D341Med (cell line): ENCODE results near the gene FAM171A1.
"Not testable (repeated sequence)": the region's sequence is repeated elsewhere in the genome, so short reads cannot be mapped to it uniquely, and the experiment has no call there.

Experiments
- DNase-seq: peaks from one replicate; pipeline ENCODE4 v3.0.0; 2012; ENCODE audit warnings: low spot score

FAM171A1 gene

DNA sequence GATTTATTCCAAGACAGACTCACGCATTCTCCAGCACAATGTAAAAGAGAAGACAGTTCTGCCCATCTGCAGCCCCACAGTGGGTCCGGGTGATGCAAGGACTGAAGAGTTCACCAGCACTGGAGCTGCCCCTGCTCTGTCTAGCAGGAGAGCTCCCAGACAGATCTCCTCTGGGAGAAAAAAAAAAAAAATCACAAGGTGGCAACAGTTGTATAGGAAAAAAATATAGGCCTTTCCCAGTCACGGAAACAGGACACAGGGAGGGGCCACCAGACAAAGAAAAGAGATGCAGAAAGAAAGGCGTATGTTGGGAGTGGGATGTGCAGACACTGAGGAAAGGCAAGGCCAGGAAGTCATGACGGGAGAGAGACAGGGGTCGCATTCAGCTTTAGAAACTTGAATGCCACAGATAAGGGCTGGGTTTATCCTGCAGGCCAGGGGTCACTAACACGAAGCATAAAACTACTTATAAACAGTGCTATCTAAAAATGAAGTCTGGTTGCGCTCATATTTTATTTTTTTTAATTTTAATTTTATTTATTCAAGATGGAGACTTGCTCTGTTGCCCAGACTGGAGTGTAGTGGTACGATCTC is 54.1 kb downstream of the FAM171A1 start:
- DNase-seq: no peak

DNA sequence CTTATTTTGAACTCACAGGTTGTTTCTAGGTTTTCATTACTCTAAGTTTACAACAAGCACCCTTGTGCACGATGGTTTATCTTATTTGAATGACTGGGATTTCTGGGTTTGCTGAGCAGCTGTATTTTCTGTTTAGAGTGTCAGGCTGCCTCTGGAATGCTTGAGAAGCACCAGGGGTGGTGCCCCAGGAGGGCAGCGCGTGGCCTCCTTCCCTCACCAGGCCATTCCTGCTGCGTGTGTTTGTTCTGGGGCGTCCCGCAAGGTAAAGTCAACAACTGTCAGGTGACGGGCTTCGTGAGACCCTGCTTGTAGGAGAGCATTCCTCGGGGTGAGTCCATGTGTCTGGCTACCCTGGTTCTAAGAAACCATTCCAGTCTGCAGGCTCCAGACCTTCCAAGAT is 54.9 kb downstream of the FAM171A1 start:
- no peak for DNase-seq

DNA sequence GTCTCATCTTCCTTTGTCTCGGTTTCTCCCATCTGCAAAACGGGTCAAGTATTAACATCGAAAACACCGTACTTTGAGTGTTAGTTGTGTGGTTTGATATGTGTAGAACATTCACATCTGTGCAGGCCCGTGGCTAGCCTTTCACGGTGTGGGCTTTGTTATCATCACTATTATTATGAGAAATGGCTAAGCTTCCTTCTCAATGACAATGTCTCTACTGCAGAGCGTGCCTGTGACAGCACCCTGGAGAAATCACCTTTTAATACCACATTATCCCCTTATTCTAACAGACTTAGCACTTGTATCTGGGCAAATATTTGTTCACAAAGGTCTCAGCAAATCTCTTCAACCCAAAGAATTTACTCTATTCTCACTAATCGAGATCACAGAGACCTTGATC is 55.8 kb downstream of the FAM171A1 start:
- no peak for DNase-seq

DNA sequence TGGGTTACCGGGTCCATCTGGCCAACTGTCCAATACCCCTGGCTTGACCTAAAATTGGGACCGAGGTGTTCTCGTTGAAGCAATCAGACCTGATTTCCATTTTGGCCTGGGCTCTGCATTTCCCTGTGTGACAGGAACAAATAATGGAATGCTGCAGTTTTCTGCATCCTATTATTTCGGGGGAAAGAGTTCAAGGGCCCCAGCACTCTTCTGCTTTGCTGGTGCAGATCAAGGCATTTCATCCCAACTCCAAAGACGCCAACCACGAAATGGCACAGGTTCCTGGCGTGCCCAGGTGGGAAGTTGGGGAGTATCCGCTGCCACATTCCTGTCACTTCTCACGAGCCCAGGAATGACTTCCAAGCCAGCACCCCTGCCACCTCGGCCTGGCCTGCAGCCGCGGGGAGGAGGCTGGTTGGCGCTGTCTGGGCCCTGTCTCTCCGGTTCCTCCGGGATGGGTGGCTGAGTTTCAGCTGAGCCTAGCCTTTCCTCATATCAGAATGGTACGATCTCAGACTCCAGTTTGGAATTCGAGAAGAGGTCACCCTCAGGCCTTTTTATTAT is 56.5 kb downstream of the FAM171A1 start:
- DNase-seq: no peak

DNA sequence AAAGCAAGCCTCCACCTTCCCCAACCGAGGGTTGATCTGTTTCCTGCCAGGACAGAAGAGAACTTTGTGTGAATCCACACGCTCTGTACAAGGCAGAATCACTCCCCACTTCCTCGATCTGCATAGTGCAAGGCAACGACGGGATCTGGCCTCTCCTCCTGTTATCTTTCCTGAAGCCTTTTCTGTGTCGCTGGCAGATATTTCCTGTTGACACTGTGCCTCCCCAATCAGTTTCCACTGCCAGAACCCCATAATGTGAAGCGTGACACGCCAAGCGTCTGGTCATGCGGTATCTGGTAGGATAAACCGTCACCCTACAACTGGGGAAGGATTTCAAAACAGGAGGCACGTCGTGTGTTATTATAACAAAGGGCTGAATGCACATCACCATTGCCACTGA is 57.2 kb downstream of the FAM171A1 start:
- DNase-seq: no peak

DNA sequence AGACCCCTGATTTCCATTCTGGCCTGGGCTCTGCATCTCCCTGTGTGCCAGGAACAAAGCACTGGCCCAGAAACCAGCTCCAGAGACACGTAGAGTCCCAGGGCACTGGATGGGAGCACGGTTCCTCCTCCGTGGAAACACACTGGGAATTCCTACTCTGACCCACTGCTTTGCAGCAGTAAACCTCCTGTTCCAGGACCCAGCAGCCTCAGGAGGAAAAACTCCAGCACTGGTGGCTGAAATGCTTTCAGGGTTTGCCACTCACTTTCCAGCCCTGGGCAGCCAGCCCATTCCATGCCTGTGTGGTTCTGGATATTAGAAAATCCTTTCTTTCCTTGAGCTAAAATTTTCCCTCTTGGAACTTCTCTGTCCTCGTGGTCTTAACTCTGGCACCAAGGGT is 58.0 kb downstream of the FAM171A1 start:
- DNase-seq: no peak

DNA sequence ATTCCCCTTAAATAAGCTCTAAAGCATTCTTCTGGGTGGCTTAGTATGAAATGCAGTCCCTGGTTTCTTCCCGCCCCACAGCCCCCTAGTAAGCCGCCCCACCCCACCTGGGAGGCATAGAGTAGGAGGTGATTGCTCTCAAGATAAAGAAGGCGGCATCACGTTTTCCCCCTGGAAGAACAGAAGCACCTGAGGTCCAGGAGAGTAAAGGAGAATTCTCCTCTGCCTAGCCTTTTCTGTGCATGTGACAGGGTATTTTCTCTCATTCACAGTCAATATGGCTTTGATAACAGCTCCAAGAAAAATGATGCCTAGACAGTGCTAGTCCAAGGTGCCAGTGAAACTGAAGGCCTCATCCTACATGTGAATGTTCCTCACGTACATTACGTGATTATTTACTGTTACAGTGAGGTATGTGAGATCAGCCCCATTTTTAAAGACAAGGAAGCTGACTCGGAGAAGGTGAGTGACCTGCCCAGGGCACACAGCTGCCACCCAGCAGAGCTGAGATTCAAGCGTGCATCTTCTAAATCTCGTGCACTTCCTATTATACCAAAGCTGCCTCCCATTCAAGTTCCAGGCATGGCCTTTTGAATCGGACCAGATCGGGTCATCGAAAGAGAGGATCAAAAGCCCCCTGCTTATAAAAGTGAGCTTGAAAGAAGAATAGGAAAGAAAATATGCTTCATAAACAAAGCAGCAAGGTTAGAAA is 59.4 kb downstream of the FAM171A1 start:
- DNase-seq: no peak

DNA sequence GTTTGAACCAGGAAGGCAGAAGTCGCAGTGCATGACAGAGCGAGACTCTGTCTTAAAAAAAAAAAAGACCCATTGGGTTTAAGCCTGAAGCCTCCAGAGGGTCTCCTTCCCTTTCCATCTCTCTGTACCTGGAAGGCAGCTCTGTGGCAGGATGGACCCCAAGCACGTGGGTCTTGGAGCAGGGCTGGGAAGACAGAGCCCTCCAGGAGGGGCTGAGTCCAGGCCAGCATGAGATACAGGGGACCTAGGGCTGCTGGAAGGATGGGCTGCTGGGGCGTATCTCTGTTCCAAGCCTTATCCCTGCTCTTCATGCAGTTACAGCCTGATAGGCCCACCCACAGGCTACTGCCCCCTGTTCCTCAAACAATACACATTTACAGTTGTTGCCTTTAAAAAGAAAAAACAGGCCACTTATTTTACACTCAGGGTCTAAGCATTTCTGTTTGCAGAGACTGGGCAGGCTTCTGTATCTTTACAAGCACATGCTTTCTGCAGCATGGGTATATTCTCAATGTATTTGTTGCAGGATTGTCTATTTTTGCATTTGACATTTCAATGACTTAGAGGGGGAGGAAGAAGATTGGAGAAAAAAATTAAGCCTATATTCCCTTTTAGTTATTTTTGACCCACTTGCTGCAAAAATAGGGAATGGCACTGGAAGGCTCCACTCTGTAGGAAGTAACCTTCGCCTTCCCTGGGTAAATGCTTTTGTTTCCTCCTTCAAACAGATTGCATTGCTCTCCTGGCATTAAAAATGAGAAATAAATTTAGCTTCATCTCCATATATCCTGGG is 60.1 kb downstream of the FAM171A1 start:
- DNase-seq: no peak

DNA sequence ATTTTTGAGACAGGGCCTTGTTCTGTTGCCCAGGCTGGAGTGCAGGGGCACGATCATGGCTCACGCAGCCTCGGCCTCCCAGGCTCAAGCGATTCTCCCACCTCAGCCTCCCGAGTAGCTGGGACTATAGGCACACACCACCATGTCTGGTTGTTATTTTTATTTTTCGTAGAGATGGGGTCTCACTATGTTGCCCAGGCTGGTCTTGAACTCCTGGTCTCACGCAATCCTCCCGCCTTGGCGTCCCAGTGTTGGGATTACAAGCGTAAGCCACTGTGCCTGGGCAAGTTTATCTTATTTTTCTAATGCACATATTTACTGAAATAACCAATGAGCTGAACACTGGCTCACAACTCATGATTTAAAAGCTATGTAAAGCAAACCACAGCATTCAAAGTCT is 61.9 kb downstream of the FAM171A1 start:
- DNase-seq: no peak

DNA sequence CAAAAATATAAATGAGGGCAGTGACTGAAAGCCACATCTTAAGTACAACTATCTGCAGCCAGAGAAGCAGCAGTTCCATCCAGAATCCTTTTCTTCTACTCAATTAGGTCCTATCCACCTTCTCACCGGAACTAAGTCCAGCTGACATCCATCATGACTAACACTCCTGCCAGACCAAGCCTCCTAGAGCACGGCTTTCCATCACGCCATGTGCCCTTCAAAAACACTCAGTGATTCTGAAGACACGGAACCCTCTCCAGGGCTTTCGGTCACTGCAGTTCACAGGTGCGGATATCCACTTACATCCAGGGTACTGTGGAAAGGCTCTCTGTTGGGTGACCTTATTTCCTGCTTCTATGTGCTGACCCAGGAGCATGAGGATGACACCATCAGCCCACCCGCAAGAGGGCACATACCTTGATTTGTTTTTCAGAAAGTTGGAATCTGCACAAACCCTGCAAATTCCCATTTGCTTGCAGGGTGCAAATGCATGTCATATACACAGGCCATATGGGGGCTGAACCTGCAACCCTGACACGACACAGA is 64.3 kb downstream of the FAM171A1 start:
- no peak for DNase-seq

DNA sequence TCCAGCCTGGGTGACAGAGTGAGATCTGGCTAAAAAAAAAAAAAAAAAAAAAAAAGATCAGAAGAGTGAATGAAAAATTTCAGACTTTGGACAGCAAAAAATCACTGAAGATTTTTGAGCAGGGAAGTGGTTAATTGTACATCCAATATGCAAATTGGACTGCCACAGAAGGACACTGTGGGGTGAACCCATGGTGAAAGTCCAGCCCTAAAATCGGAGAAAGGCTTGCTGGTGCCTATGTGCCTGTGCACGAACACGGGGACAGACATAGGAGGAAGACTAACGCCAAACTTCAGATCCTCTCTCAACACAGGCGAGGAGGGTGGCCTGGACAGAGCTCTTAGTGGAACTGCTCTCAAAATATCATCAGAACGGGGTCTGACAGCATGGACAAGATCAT is 65.5 kb downstream of the FAM171A1 start:
- DNase-seq: no peak

DNA sequence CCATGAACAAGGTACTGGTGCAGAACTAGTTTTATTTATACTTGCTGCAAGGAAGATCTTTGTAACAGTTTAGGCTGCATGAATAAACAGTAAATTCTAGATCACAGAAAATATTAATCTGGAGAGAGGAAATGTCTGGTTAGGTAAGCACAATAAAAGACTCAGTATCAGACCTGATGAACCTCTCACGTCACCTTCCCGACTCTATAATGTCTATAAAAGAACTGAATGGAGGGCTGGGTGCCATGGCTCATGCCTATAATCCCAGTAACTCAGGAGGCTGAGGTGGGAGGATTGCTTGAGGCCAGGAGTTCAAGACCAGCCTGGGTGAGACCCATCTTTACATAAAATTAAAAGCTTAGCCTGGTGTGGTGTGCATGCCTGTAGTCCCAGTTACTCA is 65.9 kb downstream of the FAM171A1 start:
- no peak for DNase-seq

DNA sequence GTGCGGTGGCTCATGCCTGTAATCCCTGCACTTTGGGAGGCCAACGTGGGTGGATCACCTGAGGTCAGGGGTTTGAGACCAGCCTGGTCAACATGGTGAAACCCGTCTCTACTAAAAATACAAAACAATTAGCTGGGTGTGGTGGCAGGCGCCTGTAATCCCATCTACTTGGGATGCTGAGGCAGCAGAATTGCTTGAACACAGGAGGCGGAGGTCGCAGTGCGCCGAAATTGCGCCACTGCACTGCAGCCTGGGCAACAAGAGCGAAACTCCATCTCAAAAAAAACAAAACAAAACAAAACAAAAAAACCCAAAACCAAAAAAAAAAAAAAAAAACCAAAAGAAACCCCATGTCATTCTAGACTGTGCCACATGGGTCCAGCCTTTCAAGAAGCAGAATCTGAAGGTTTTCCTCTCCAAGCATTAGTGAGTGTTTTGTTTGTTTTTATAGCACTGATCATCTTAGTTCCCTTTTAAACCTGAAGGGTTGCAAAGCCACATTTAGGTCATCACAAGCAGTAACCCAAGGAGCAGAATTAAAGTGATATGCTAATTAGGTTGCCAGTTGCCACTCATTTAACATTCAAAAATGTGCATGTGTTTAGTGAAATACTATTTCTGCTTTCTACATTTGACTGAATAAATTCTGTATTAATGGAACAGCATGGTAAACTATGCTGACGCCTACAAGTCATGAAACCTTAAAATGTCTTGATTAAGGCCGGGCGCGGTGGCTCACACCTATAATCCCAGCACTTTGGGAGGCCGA is 68.7 kb downstream of the FAM171A1 start:
- not testable (repeated sequence) for DNase-seq

DNA sequence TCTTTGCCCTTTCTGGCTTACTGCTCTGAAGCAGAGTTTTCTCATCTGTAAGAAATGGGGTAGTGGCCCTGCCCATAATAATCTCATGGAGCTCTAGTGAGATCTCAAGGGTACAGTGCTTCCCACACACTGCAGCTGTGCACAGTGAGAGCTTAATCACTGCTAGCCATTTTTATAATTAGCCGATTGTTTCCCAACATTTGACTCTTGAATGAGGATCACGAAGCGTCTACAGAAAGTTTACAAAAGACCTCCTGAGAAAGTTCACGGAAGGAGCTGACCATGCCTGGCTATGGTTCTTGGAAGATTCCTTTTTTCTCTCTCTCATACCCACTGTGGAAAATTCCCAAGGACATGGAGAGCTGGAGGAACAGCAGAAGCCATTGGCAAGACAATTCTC is 70.4 kb downstream of the FAM171A1 start:
- DNase-seq: no peak

DNA sequence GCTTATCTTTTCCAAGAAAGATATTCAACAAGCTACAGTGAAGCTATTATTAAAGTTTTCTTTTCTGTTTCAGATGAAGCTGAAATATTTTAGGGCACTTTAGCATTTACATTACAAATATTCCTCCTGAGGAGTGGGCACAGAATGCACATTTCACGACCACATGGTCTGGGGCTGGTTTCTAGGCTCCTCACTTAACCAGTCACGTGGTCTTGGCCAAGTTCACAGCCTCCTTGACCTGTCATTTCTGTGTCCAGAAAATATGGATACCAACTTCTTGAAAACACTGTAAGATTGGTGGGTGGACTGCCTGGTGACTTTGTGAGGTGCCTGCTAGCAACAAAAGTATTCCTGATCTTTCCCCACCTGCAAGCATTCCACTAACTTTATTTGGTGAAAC is 70.9 kb downstream of the FAM171A1 start:
- no peak for DNase-seq

DNA sequence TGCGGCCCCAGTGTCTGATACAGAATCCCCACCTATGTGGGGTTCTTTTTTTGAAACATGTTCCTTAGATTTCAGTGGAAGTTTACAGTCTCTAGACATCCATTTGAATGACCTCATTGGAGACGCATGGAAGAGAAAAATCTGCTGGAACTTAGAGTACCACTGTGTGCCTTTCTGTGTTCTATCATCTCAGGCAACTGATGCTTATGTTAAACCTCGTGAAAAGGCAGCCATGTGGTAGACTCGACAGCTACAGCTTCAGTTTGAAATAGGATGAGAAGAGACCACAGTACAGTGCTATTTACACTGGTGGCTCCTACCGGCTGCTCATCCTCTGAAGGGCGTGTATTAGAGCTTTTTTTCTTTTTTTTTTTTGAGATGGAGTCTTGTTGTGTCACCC is 74.4 kb downstream of the FAM171A1 start:
- no peak for DNase-seq

DNA sequence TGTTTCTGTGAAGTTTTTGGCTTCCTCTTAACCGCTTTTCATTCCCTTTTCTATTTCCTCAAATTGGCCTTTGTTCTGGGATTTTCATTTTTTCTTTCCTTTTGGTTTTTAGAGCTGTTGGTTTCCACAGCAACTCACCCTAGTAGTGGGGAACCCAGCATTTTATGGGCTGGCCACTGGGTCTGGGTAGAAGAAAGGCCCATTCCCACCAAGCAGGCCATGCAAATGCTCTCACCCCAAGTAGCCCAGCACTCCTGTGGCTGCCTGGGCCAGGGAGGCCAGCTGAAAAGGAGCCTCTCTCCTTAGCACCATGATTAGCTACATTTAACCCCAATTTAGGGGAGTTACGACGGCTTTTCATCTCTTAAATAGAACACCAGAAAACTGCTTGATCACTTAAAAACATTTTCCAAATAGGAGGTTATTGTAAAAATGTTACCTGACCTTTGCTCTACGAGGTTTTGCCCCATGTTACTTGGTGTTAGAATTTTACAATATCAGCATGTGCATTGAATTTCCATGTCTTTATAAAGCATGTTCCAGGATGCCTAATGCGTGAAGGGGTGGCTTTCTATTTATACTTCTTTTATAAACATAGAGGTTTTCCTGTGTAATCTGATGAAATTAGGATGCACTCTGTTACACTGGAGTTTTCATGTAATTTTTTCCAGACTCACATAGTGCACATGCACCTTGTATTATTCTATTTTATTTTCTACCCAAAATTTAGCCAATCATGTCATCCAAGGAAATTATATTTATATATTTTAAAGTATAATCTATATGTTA is 75.4 kb downstream of the FAM171A1 start:
- DNase-seq: no peak

DNA sequence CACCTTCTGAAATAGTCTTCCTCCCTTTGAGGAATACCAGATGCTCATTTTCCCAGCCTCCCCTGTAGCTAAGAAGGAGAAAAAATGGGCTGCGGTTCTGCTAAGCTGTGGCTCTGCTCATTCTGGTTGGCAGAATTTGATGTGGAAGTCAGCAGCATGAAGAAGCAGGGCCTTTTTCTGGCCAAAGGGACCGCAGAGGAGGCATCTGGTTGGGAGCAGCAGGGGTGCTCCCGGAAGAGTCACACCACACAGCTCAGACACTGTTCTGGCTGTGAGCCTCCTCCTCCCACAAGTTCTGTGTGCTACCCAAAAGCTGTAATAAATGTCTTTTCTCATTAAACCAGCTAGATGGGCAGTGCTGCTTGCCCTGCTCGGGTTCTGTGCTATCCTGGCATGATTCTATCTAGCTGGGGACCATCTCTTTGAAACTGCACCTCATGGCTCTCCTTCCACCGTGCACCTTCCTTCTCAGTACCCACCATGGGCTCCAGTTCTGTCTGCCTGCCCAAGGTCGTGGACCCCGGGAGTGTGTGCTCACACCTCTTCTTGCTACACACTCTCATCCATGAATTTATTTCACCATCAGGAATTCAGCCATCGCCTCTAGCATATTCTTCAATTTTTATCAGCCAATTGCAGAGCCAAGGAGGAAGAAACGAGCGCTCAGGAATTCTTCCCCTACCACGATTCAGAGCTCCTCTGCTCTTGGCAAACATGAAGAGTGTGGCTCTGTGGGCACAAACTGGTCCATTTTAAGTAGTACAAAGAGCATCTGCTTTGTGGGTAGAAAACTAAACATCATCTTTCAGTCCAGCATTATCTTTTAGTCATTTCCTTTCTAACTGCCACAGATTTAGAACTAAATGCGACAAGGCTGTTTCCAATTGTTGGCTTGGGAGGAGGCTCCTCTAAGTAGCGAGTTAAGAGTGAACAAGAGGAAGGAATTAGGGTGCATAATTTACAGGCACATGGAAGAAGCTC is 76.9 kb downstream of the FAM171A1 start:
- DNase-seq: no peak

DNA sequence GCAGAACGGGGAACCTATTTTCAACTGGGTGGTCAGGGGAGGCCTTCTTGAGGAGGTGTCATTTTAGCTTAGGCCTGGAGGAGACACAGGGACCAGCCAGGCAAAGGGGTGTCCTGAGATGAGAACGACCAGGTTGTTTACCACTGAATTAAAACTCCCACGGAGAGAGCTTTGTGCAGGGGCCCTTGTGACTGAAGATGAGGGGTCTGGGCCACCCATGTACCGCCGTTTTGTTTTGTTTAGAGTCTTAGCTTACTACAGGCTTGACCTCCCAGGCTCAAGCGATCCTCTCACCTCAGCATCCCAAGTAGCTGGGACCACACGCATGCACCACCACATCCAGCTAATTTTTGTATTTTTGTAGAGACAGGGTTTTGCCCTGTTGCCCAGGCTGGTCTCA is 80.4 kb downstream of the FAM171A1 start:
- no peak for DNase-seq

DNA sequence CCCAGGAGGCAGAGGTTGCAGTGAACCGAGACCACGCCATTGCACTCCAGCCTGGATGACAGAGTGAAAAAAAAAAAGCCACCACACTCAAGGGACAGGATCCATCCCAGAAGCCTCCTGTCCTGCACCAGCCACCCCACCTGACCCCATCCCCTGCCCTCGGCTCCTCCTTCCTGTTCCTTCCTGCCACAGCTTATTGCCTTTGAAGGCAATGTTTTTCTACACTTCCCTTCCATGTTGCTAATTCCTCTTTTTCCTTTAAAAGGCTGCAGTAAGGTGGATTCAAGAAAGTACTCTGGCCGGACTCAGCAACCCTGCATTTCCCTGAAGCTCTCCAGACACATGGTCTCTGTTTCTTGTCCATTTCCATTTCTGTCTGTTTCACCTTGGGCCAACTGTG is 80.9 kb downstream of the FAM171A1 start:
- DNase-seq: no peak
